ENCODE measurements around the gene TUBGCP2.
A peak's percentile ranks its signal among the peaks of the same experiment; 100 is the strongest.

DNA sequence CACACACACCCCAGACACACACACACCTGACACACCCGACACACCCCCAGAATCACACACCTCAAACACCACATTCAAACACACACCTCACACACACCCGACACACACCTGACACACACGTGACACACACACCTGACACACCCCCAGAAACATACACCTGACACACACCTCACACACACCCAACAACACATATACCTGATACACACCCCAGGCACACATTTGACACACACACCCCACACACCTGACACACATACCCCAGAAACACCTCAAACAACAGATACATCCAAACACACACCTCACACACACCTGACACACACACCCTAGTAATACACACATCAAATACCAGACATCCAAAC is 28.7 kb upstream of the TUBGCP2 start:
- TF ChIP-seq, protein P1, sequence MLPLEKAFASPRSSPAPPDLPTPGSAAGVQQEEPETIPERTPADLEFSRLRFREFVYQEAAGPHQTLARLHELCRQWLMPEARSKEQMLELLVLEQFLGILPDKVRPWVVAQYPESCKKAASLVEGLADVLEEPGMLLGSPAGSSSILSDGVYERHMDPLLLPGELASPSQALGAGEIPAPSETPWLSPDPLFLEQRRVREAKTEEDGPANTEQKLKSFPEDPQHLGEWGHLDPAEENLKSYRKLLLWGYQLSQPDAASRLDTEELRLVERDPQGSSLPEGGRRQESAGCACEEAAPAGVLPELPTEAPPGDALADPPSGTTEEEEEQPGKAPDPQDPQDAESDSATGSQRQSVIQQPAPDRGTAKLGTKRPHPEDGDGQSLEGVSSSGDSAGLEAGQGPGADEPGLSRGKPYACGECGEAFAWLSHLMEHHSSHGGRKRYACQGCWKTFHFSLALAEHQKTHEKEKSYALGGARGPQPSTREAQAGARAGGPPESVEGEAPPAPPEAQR (tag by site-specific recombination; IDR thresholded peaks at IDR 0.05), result no peak
- TF ChIP-seq ZNF274 (IDR thresholded peaks at IDR 0.05; ENCODE audit: low read length) (no peak), ZNF274 (tag by site-specific recombination; IDR thresholded peaks at IDR 0.05; ENCODE audit: borderline replicate concordance) (peak; percentile 30; the same call in 1 of the 2 replicates), ZNF549 (tag by site-specific recombination; IDR thresholded peaks at IDR 0.05) (no peak), ZNF654 (tag by site-specific recombination; IDR thresholded peaks at IDR 0.05; ENCODE audit: low read depth) (no peak), ZNF350 (tag by site-specific recombination; IDR thresholded peaks at IDR 0.05) (no peak), YY1 (tag by site-specific recombination; IDR thresholded peaks at IDR 0.05) (no peak), ZNF521 (tag by site-specific recombination; IDR thresholded peaks at IDR 0.05) (no peak; the same call in 1 of the 2 replicates), MYNN (tag by site-specific recombination; IDR thresholded peaks at IDR 0.05; ENCODE audit: borderline replicate concordance) (no peak), ZNF514 (tag by site-specific recombination; IDR thresholded peaks at IDR 0.05) (no peak)
- TF ChIP-seq, protein P2, sequence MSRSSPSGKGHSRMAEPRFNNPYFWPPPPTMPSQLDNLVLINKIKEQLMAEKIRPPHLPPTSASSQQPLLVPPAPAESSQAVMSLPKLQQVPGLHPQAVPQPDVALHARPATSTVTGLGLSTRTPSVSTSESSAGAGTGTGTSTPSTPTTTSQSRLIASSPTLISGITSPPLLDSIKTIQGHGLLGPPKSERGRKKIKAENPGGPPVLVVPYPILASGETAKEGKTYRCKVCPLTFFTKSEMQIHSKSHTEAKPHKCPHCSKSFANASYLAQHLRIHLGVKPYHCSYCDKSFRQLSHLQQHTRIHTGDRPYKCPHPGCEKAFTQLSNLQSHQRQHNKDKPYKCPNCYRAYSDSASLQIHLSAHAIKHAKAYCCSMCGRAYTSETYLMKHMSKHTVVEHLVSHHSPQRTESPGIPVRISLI (tag by site-specific recombination; IDR thresholded peaks at IDR 0.05), result no peak
- TF ChIP-seq, protein P3, sequence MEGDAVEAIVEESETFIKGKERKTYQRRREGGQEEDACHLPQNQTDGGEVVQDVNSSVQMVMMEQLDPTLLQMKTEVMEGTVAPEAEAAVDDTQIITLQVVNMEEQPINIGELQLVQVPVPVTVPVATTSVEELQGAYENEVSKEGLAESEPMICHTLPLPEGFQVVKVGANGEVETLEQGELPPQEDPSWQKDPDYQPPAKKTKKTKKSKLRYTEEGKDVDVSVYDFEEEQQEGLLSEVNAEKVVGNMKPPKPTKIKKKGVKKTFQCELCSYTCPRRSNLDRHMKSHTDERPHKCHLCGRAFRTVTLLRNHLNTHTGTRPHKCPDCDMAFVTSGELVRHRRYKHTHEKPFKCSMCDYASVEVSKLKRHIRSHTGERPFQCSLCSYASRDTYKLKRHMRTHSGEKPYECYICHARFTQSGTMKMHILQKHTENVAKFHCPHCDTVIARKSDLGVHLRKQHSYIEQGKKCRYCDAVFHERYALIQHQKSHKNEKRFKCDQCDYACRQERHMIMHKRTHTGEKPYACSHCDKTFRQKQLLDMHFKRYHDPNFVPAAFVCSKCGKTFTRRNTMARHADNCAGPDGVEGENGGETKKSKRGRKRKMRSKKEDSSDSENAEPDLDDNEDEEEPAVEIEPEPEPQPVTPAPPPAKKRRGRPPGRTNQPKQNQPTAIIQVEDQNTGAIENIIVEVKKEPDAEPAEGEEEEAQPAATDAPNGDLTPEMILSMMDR (tag by site-specific recombination; IDR thresholded peaks at IDR 0.05), result no peak

All from HEK293 (cell line).